HG03097 (cell line): Measurements from ENCODE around the gene DUSP5.
A peak's percentile ranks its signal among the peaks of the same experiment; 100 is the strongest.

Source experiments
- ATAC-seq: cut with Tn5 transposase; IDR thresholded peaks from one replicate; pipeline ENCODE4 v1.9.1; 2021; ENCODE audit not compliant: unreplicated experiment, low FRiP score

DUSP5 gene

GRCh38 chr10:110498982-110499795 is 1.5 kb downstream of the DUSP5 start:
- peak; percentile 14 for ATAC-seq

- no peak for ATAC-seq
Measured at GRCh38 chr10:110499796-110500514, 2.2 kb downstream of the DUSP5 start.

GRCh38 chr10:110500515-110500905 is 2.8 kb downstream of the DUSP5 start:
- no peak for ATAC-seq

GRCh38 chr10:110501142-110501937 is 3.6 kb downstream of the DUSP5 start:
- peak; percentile 10 for ATAC-seq

- ATAC-seq: no peak
Measured at GRCh38 chr10:110502072-110502845, 4.6 kb downstream of the DUSP5 start.

GRCh38 chr10:110502851-110503301 is 5.2 kb downstream of the DUSP5 start:
- peak; percentile 33 for ATAC-seq

- no peak for ATAC-seq
Measured at GRCh38 chr10:110503528-110504110, 5.9 kb downstream of the DUSP5 start.

GRCh38 chr10:110504111-110504735 is 6.5 kb downstream of the DUSP5 start:
- peak; percentile 56 for ATAC-seq

GRCh38 chr10:110505130-110505770 is 7.5 kb downstream of the DUSP5 start:
- ATAC-seq: no peak

- no peak for ATAC-seq
Measured at GRCh38 chr10:110506448-110506847, 8.7 kb downstream of the DUSP5 start.

- ATAC-seq: no peak
Measured at GRCh38 chr10:110507346-110507745, 9.6 kb downstream of the DUSP5 start.

- no peak for ATAC-seq
Measured at GRCh38 chr10:110508159-110508788, 10.6 kb downstream of the DUSP5 start.

- no peak for ATAC-seq
Measured at GRCh38 chr10:110508806-110509544, 11.3 kb downstream of the DUSP5 start.

GRCh38 chr10:110509560-110509959 is 11.9 kb downstream of the DUSP5 start:
- no peak for ATAC-seq

GRCh38 chr10:110510086-110510485 is 12.4 kb downstream of the DUSP5 start:
- ATAC-seq: no peak

- no peak for ATAC-seq
Measured at GRCh38 chr10:110510730-110511129, 13.0 kb downstream of the DUSP5 start.

- no peak for ATAC-seq
Measured at GRCh38 chr10:110511734-110512449, 14.2 kb downstream of the DUSP5 start.
